Neuronal stem cell (in vitro differentiated cells): ENCODE measurements around the gene CXCL17.
"Not testable (repeated sequence)": the region's sequence is repeated elsewhere in the genome, so short reads cannot be mapped to it uniquely, and the experiment has no call there.

ENCODE experiments used
- DNase-seq: peaks from one replicate; pipeline ENCODE4 v3.0.0-alpha.2; 2013; ENCODE audit warnings: low spot score
- H2AFZ ChIP-seq: one replicate; pipeline ENCODE4 v1.6.1; 2013; ENCODE audit warnings: mild to moderate bottlenecking, low read length, inconsistent platforms
- H2AK5ac ChIP-seq: 2 replicates; pipeline ENCODE4 v1.6.1; 2013; ENCODE audit warnings: low read depth, mild to moderate bottlenecking, inconsistent platforms, low read length, moderate library complexity, mixed read lengths
- H2BK120ac ChIP-seq: 2 replicates; pipeline ENCODE4 v1.6.1; 2013; ENCODE audit warnings: low read depth, mild to moderate bottlenecking, inconsistent platforms, low read length, moderate library complexity, mixed read lengths
- H2BK12ac ChIP-seq: one replicate; pipeline ENCODE4 v1.6.1; 2013; ENCODE audit warnings: low read length, inconsistent platforms
- H2BK15ac ChIP-seq: 2 replicates; pipeline ENCODE4 v1.6.1; 2013; ENCODE audit warnings: mild to moderate bottlenecking, low read length, inconsistent platforms, mixed read lengths
- H2BK5ac ChIP-seq: one replicate; pipeline ENCODE4 v1.6.1; 2013; ENCODE audit warnings: inconsistent platforms, mild to moderate bottlenecking, low read length, moderate library complexity
- H3K14ac ChIP-seq: one replicate; pipeline ENCODE4 v1.6.1; 2013; ENCODE audit warnings: low read length, inconsistent platforms
- H3K18ac ChIP-seq: 2 replicates; pipeline ENCODE4 v1.6.1; 2013; ENCODE audit warnings: low read length, inconsistent platforms
- H3K23ac ChIP-seq: 2 replicates; pipeline ENCODE4 v1.6.1; 2013; ENCODE audit warnings: low read depth, mild to moderate bottlenecking, mixed read lengths, low read length, inconsistent platforms; ENCODE audit not compliant: poor library complexity
- H3K27ac ChIP-seq: replicated peaks from 3 replicates; pipeline ENCODE4 v1.5.1; 2013; ENCODE audit warnings: low read length, inconsistent platforms
- H3K27me3 ChIP-seq, 3 experiments: 2 replicates each; pipeline ENCODE4 v1.6.1; 2013; ENCODE audit warnings: low read length in 3 of 3, mild to moderate bottlenecking in 2 of 3, inconsistent platforms in 1 of 3, low read depth in 1 of 3, mixed read lengths in 1 of 3, moderate library complexity in 1 of 3; ENCODE audit not compliant: control insufficient read depth in 3 of 3, insufficient read depth in 3 of 3
- H3K36me3 ChIP-seq, 2 donors: replicated peaks in 1 of 2; 2 replicates each; pipeline ENCODE4 v1.6.1; 2013; ENCODE audit warnings: low read length in 2 of 2; ENCODE audit not compliant: control insufficient read depth in 2 of 2, insufficient read depth in 2 of 2
- H3K4ac ChIP-seq: 2 replicates; pipeline ENCODE4 v1.6.1; 2013; ENCODE audit warnings: inconsistent platforms, mild to moderate bottlenecking, low read length, moderate library complexity
- H3K4me1 ChIP-seq, 2 donors: 1 replicate in 1 of 2; 2 replicates in 1 of 2; pipeline ENCODE4 v1.6.1; 2013; ENCODE audit warnings: low read length in 2 of 2, low read depth in 1 of 2; ENCODE audit not compliant: control insufficient read depth in 2 of 2, insufficient read depth in 1 of 2
- H3K4me2 ChIP-seq: one replicate; pipeline ENCODE4 v1.6.1; 2013; ENCODE audit warnings: mild to moderate bottlenecking, low read length, inconsistent platforms; ENCODE audit not compliant: insufficient read depth, poor library complexity, severe bottlenecking
- H3K4me3 ChIP-seq, 2 donors: 2 replicates each; pipeline ENCODE4 v1.5.1; 2013; ENCODE audit warnings: low read length in 2 of 2, mild to moderate bottlenecking in 2 of 2, inconsistent platforms in 1 of 2, moderate library complexity in 1 of 2
- H3K79me1 ChIP-seq: one replicate; pipeline ENCODE4 v1.6.1; 2013; ENCODE audit warnings: low read depth, mild to moderate bottlenecking, inconsistent platforms, low read length, moderate library complexity
- H3K9ac ChIP-seq: one replicate; pipeline ENCODE4 v1.6.1; 2013; ENCODE audit warnings: mild to moderate bottlenecking, low read depth, low read length, inconsistent platforms; ENCODE audit not compliant: poor library complexity
- H3K9me3 ChIP-seq, 2 donors: replicated peaks in 1 of 2; 2 replicates each; pipeline versions ENCODE3 to v1.6.1; 2013; ENCODE audit warnings: low read length in 2 of 2, mild to moderate bottlenecking in 2 of 2, inconsistent platforms in 1 of 2, low read depth in 1 of 2, mixed read lengths in 1 of 2, moderate library complexity in 1 of 2; ENCODE audit not compliant: control insufficient read depth in 2 of 2, insufficient read depth in 1 of 2
- H4K8ac ChIP-seq: one replicate; pipeline ENCODE4 v1.6.1; 2013; ENCODE audit warnings: low read depth, mild to moderate bottlenecking, inconsistent platforms, low read length, moderate library complexity
- H4K91ac ChIP-seq: one replicate; pipeline ENCODE4 v1.6.1; 2013; ENCODE audit warnings: low read length, low read depth, mild to moderate bottlenecking, inconsistent platforms; ENCODE audit not compliant: poor library complexity
- WGBS, 2 donors: extraction: QIAGEN DNeasy Blood & Tissue Kit; methylation state at CpG; one replicate each; pipeline ENCODE4 v1.1.7; 2013; ENCODE audit warnings: missing lambda C conversion rate in 2 of 2, mixed read lengths in 1 of 2; ENCODE audit not compliant: insufficient read length in 2 of 2, insufficient replicate concordance in 1 of 2; ENCODE audit errors: extremely low coverage in 2 of 2; 5-methylcytosine and 5-hydroxymethylcytosine counted together

The CXCL17 gene

GRCh38 chr19:42448306-42448705 lies 5.6 kb upstream of the CXCL17 start:
- H2AFZ ChIP-seq, H3K9ac ChIP-seq, H3K14ac ChIP-seq, H3K23ac ChIP-seq, H3K18ac ChIP-seq, H4K91ac ChIP-seq, H3K4ac ChIP-seq, H2BK5ac ChIP-seq, H2AK5ac ChIP-seq, H3K79me1 ChIP-seq, H4K8ac ChIP-seq, H3K27me3 ChIP-seq, DNase-seq, H2BK12ac ChIP-seq, H3K9me3 ChIP-seq, H3K36me3 ChIP-seq, H3K4me1 ChIP-seq, H3K27ac ChIP-seq, H3K4me3 ChIP-seq, H3K4me2 ChIP-seq, H2BK15ac ChIP-seq, H2BK120ac ChIP-seq: not testable (repeated sequence)
- WGBS, 2 donors: no CpG with 5 or more reads among the region's 5 CpGs

- Histone ChIP-seq H3K4me3 (no peak overlapping the region), H2BK12ac (no peak overlapping the region), H2BK15ac (no peak overlapping the region), H2AFZ (no peak overlapping the region), H4K91ac (no peak overlapping the region), H3K9me3 (no peaks in the 10 kb centered on the region), H2BK5ac (no peak overlapping the region), H3K4me2 (no peak overlapping the region), H3K79me1 (no peaks in the 10 kb centered on the region), H3K27me3 (peaks cover 0 to 10% (median 0%) of the 10 kb centered on the region in 3 experiments), H3K4me1 (peaks cover 0 to 3% of the 10 kb centered on the region in 2 donors), H2BK120ac (no peak overlapping the region), H3K18ac (no peak overlapping the region), H3K4ac (no peak overlapping the region), H3K23ac (no peak overlapping the region), H3K9ac (no peak overlapping the region), H3K36me3 (no peaks in the 10 kb centered on the region), H3K14ac (no peak overlapping the region), H3K27ac (no peak overlapping the region), H4K8ac (no peak overlapping the region), H2AK5ac (no peak overlapping the region)
- DNase-seq: no peak
- WGBS, 2 donors: 100% methylated on average over 1 of the region's 7 CpGs; no CpG with 5 or more reads in 1 of the 2 donors
These were observed 3.2 kb upstream of the CXCL17 start for GRCh38 chr19:42445948-42446347.

GRCh38 chr19:42443944-42444398 lies 1.2 kb upstream of the CXCL17 start:
- Histone ChIP-seq H3K14ac (no peak overlapping the region), H4K8ac (no peak overlapping the region), H3K23ac (no peak overlapping the region), H2AK5ac (no peak overlapping the region), H2BK5ac (no peak overlapping the region), H3K27ac (no peak overlapping the region), H2BK12ac (no peak overlapping the region), H3K27me3 (peaks cover 0 to 10% (median 0%) of the 10 kb centered on the region in 3 experiments), H2AFZ (no peak overlapping the region), H3K36me3 (no peaks in the 10 kb centered on the region), H3K9me3 (no peaks in the 10 kb centered on the region), H3K4me1 (peaks cover 0 to 3% of the 10 kb centered on the region in 2 donors), H3K18ac (no peak overlapping the region), H3K4me3 (no peak overlapping the region), H2BK120ac (no peak overlapping the region), H2BK15ac (no peak overlapping the region), H3K4ac (no peak overlapping the region), H3K9ac (no peak overlapping the region), H3K4me2 (no peak overlapping the region), H3K79me1 (no peaks in the 10 kb centered on the region), H4K91ac (no peak overlapping the region)
- WGBS, 2 donors: no CpG with 5 or more reads among the region's 4 CpGs
- no peak for DNase-seq

GRCh38 chr19:42441049-42441445 lies 1.7 kb downstream of the CXCL17 start:
- H2BK15ac ChIP-seq: no peak overlapping the region
- H3K4me2 ChIP-seq: no peak overlapping the region
- H3K14ac ChIP-seq: no peak overlapping the region
- H4K91ac ChIP-seq: peak overlapping the region; percentile 9
- H2BK120ac ChIP-seq: no peak overlapping the region
- H3K79me1 ChIP-seq: no peaks in the 10 kb centered on the region
- peak overlapping the region; percentile 9 for H3K9ac ChIP-seq
- no peak overlapping the region for H3K18ac ChIP-seq
- DNase-seq: no peak
- no peak overlapping the region for H3K23ac ChIP-seq
- peaks cover 0 to 3% of the 10 kb centered on the region in 2 donors for H3K4me1 ChIP-seq
- no peak overlapping the region for H2BK12ac ChIP-seq
- no peaks in the 10 kb centered on the region for H3K36me3 ChIP-seq
- no peak overlapping the region for H2AK5ac ChIP-seq
- no peak overlapping the region for H4K8ac ChIP-seq
- H3K4ac ChIP-seq: no peak overlapping the region
- no peak overlapping the region for H2BK5ac ChIP-seq
- no CpG with 5 or more reads among the region's 2 CpGs for WGBS, 2 donors
- H3K9me3 ChIP-seq: no peaks in the 10 kb centered on the region
- H3K4me3 ChIP-seq: no peak overlapping the region
- H3K27me3 ChIP-seq: no peaks in the 10 kb centered on the region
- no peak overlapping the region for H3K27ac ChIP-seq
- no peak overlapping the region for H2AFZ ChIP-seq
